Karpas-422 (cell line): ENCODE data around the gene SRC. TPM values are rescaled to one million over a fixed set of nuclear protein-coding genes. Genes with fewer than 3 reads are reported as not detected.

Experiments
- DNase-seq: peaks from one replicate; pipeline ENCODE4 v3.0.0-alpha.2; 2015
- H2AFZ ChIP-seq: fragments of 200-600 bp; sonication (generic); 2 replicates; pipeline ENCODE4 v1.6.1; 2014; ENCODE audit warnings: antibody characterized with exemption, low read length, mixed read lengths
- H3K27ac ChIP-seq: fragments of 200-600 bp; sonication (generic); 2 replicates; pipeline ENCODE4 v1.5.1; 2014; ENCODE audit warnings: mild to moderate bottlenecking, low read length, moderate library complexity
- H3K27me3 ChIP-seq: fragments of 200-600 bp; sonication (generic); 2 replicates; pipeline ENCODE4 v1.6.1; 2014; ENCODE audit warnings: low read length, mixed read lengths
- H3K36me3 ChIP-seq: fragments of 200-600 bp; sonication (generic); 2 replicates; pipeline ENCODE4 v1.6.1; 2014; ENCODE audit warnings: low read length, mixed read lengths; ENCODE audit not compliant: insufficient read depth
- H3K4me1 ChIP-seq: fragments of 200-600 bp; sonication (generic); 2 replicates; pipeline ENCODE4 v1.6.1; 2014; ENCODE audit warnings: mild to moderate bottlenecking, low read length, mixed read lengths
- H3K4me2 ChIP-seq: fragments of 200-600 bp; sonication (generic); 2 replicates; pipeline ENCODE4 v1.6.1; 2014; ENCODE audit warnings: low read length, low read depth, mild to moderate bottlenecking; ENCODE audit not compliant: poor library complexity, severe bottlenecking
- H3K4me3 ChIP-seq: fragments of 200-600 bp; sonication (generic); 2 replicates; pipeline ENCODE4 v1.5.1; 2014; ENCODE audit warnings: mild to moderate bottlenecking, antibody characterized with exemption, low read length, mixed read lengths
- H3K79me2 ChIP-seq: fragments of 200-600 bp; sonication (generic); 2 replicates; pipeline ENCODE4 v1.6.1; 2014; ENCODE audit warnings: mild to moderate bottlenecking, low read length, mixed read lengths
- H3K9ac ChIP-seq: fragments of 200-600 bp; sonication (generic); 2 replicates; pipeline ENCODE4 v1.6.0; 2014; ENCODE audit warnings: low read length
- H3K9me2 ChIP-seq: fragments of 200-600 bp; sonication (generic), shearing (Covaris generic); replicated peaks from 2 replicates; pipeline ENCODE4 v1.6.0; 2014; ENCODE audit warnings: mild to moderate bottlenecking, low read length, moderate library complexity; ENCODE audit not compliant: insufficient read depth
- H3K9me3 ChIP-seq: fragments of 300-700, 200-600 bp; sonication (generic); 2 replicates; pipeline ENCODE4 v1.6.1; 2014; ENCODE audit warnings: low read length, mixed read lengths
- H4K20me1 ChIP-seq: fragments of 200-600 bp; sonication (generic); 2 replicates; pipeline ENCODE4 v1.6.1; 2014; ENCODE audit warnings: mild to moderate bottlenecking, antibody characterized with exemption, low read length, low read depth; ENCODE audit not compliant: insufficient read depth
- total RNA-seq: library from RNA; depleted of rRNA; stranded (reverse); fragments of >200 nt; shearing (Covaris generic); gene quantifications from 2 replicates; pipeline ENCODE4 v1.2.3, GENCODE V29; 2014; ENCODE audit warnings: low replicate concordance

SRC gene
- total RNA-seq, 1 experiment from 2014 or later = 41.5 TPM

DNA sequence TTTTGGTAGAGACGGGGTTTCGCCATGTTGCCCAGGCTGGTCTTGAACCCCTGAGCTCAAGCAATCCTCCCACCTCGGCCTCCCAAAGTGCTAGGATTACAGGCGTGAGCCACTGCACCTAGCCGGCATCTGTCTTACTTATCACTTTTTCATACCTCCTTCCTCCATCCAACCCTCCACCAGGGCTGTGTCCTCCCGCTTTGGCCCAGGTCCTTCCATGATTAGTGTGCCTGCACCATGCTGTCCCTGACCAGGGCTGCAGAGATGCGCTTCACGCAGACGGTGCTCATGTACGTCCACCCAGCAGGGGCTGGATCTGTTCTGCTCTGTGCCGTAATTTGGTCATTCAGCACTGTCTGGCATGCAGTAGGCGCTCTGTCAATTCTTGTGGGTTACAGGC, 85.8 kb downstream of the SRC start:
- H3K4me1 ChIP-seq = no peaks in the 10 kb centered on the region
- H3K27me3 ChIP-seq = no peaks in the 10 kb centered on the region
- no peak overlapping the region for H2AFZ ChIP-seq
- H3K79me2 ChIP-seq = no peaks in the 10 kb centered on the region
- no peak for DNase-seq
- H4K20me1 ChIP-seq = no peaks in the 10 kb centered on the region
- no peak overlapping the region for H3K27ac ChIP-seq
- H3K36me3 ChIP-seq = no peaks in the 10 kb centered on the region
- no peak overlapping the region for H3K9ac ChIP-seq
- no peaks in the 10 kb centered on the region for H3K9me2 ChIP-seq
- no peak overlapping the region for H3K4me2 ChIP-seq
- no peaks in the 10 kb centered on the region for H3K9me3 ChIP-seq
- H3K4me3 ChIP-seq = no peak overlapping the region

DNA sequence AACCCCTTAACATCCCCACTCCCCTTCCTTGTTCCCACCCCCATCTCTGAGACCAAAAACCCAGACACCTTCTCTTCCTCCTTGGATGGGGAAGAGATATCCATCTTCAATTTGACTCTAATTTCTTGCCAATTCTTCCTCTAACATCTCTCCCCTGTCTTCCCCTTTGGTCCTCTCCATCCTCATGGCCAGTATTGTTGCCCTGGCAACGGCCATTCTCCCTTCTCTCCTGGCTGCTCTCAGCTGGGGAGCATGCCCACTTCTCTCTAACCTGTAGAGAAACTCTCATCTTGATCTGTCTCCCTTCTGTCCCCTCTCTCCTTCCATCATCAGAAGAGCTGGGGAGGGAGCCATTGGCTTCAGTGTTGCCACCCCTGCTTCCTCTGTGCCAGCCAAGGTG, 86.7 kb downstream of the SRC start:
- Histone ChIP-seq H3K9me3 (no peaks in the 10 kb centered on the region), H2AFZ (no peak overlapping the region), H3K36me3 (no peaks in the 10 kb centered on the region), H3K27ac (no peak overlapping the region), H4K20me1 (no peaks in the 10 kb centered on the region), H3K27me3 (no peaks in the 10 kb centered on the region), H3K4me3 (no peak overlapping the region), H3K4me2 (no peak overlapping the region), H3K9ac (no peak overlapping the region), H3K9me2 (no peaks in the 10 kb centered on the region), H3K4me1 (no peaks in the 10 kb centered on the region), H3K79me2 (no peaks in the 10 kb centered on the region)
- no peak for DNase-seq

DNA sequence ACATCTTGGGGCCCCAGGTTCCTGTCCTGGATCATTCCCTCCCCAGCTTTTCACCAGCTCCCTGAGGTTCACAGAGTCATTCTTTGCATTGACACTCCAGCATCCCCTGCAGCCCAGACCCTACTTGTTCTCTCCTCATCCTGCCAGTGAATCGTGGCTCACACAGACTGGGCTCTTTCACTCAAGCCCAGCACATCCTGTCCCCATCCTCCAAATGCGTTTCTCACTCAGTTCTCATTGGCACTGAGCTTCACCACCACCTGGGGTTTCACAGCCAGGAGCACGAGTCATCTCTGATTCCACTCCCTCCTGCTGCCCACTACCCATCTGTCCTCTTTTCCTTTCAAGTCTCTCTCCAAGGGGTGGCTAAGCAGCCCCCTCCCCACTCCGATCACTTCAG, 89.7 kb downstream of the SRC start:
- peaks cover 10% of the 10 kb centered on the region for H3K4me1 ChIP-seq
- no peaks in the 10 kb centered on the region for H3K9me3 ChIP-seq
- no peaks in the 10 kb centered on the region for H3K36me3 ChIP-seq
- no peak overlapping the region for H3K4me2 ChIP-seq
- H3K9ac ChIP-seq = no peak overlapping the region
- DNase-seq = no peak
- no peak overlapping the region for H2AFZ ChIP-seq
- no peak overlapping the region for H3K4me3 ChIP-seq
- H4K20me1 ChIP-seq = no peaks in the 10 kb centered on the region
- no peaks in the 10 kb centered on the region for H3K9me2 ChIP-seq
- no peaks in the 10 kb centered on the region for H3K27me3 ChIP-seq
- no peaks in the 10 kb centered on the region for H3K79me2 ChIP-seq
- no peak overlapping the region for H3K27ac ChIP-seq

GRCh38 chr20:37436527-37437186, 90.7 kb downstream of the SRC start:
- Histone ChIP-seq H3K9me3 (no peaks in the 10 kb centered on the region), H3K79me2 (no peaks in the 10 kb centered on the region), H3K4me3 (no peak overlapping the region), H3K9me2 (no peaks in the 10 kb centered on the region), H3K36me3 (no peaks in the 10 kb centered on the region), H3K4me1 (peaks cover 10% of the 10 kb centered on the region), H2AFZ (no peak overlapping the region), H3K27ac (no peak overlapping the region), H3K9ac (no peak overlapping the region), H3K27me3 (no peaks in the 10 kb centered on the region), H4K20me1 (no peaks in the 10 kb centered on the region), H3K4me2 (no peak overlapping the region)
- no peak for DNase-seq

DNA sequence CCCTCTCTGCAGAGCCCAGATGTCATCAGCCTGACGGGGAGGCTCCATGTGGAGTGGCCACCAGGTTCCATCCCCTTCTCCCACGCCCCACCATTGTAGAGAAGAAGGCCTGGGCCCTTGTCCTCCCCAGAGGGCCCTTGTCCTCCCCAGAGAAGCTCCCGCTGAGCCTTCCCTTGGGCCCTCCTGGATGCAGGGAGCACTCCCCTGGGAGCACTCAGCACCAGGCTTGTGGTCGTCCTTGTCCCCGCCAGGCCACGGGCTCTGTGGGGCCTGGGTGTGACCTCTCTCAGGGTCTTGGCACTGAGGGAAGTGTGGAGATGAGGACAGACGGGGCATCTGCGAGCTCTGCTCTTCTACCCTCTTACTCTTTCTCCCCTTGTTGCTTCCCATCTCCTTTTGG, 91.7 kb downstream of the SRC start:
- Histone ChIP-seq H3K9ac (no peak overlapping the region), H2AFZ (no peak overlapping the region), H3K9me3 (no peaks in the 10 kb centered on the region), H3K4me2 (no peak overlapping the region), H3K4me3 (no peak overlapping the region), H3K79me2 (no peaks in the 10 kb centered on the region), H3K27ac (no peak overlapping the region), H4K20me1 (no peaks in the 10 kb centered on the region), H3K4me1 (peaks cover 10% of the 10 kb centered on the region), H3K9me2 (no peaks in the 10 kb centered on the region), H3K27me3 (no peaks in the 10 kb centered on the region), H3K36me3 (no peaks in the 10 kb centered on the region)
- no peak for DNase-seq

GRCh38 chr20:37438464-37439222, 92.7 kb downstream of the SRC start:
- Histone ChIP-seq H4K20me1 (no peaks in the 10 kb centered on the region), H3K27ac (no peak overlapping the region), H3K27me3 (no peaks in the 10 kb centered on the region), H3K9ac (no peak overlapping the region), H3K4me1 (peaks cover 10% of the 10 kb centered on the region), H3K4me2 (no peak overlapping the region), H3K4me3 (no peak overlapping the region), H3K9me2 (no peaks in the 10 kb centered on the region), H3K79me2 (no peaks in the 10 kb centered on the region), H3K36me3 (no peaks in the 10 kb centered on the region), H2AFZ (no peak overlapping the region), H3K9me3 (no peaks in the 10 kb centered on the region)
- no peak for DNase-seq

- H3K79me2 ChIP-seq = no peaks in the 10 kb centered on the region
- H3K4me1 ChIP-seq = peaks cover 10% of the 10 kb centered on the region
- no peaks in the 10 kb centered on the region for H3K27me3 ChIP-seq
- H3K4me3 ChIP-seq = no peak overlapping the region
- no peak overlapping the region for H3K27ac ChIP-seq
- no peaks in the 10 kb centered on the region for H3K9me3 ChIP-seq
- no peaks in the 10 kb centered on the region for H3K36me3 ChIP-seq
- no peak overlapping the region for H2AFZ ChIP-seq
- DNase-seq = no peak
- H4K20me1 ChIP-seq = no peaks in the 10 kb centered on the region
- no peak overlapping the region for H3K9ac ChIP-seq
- no peaks in the 10 kb centered on the region for H3K9me2 ChIP-seq
- H3K4me2 ChIP-seq = no peak overlapping the region
These were observed 93.4 kb downstream of the SRC start for GRCh38 chr20:37439223-37439933.

GRCh38 chr20:37441023-37441422, 95.1 kb downstream of the SRC start:
- Histone ChIP-seq H3K9ac (no peak overlapping the region), H3K79me2 (no peaks in the 10 kb centered on the region), H3K4me3 (no peak overlapping the region), H3K4me2 (no peak overlapping the region), H3K9me2 (no peaks in the 10 kb centered on the region), H3K27me3 (no peaks in the 10 kb centered on the region), H2AFZ (no peak overlapping the region), H3K4me1 (peaks cover 10% of the 10 kb centered on the region), H4K20me1 (no peaks in the 10 kb centered on the region), H3K27ac (no peak overlapping the region), H3K36me3 (no peaks in the 10 kb centered on the region), H3K9me3 (no peaks in the 10 kb centered on the region)
- DNase-seq = no peak
